ENCODE results near the gene SERPINH1.

GRCh38 chr11:75563978-75564552, 2.0 kb downstream of the SERPINH1 start:
- TF ChIP-seq SUZ12 (IDR thresholded peaks at IDR 0.05; ENCODE audit: extremely low read depth, insufficient read depth, insufficient read length) (no peak), YY1 (IDR thresholded peaks at IDR 0.05; ENCODE audit: insufficient read depth, insufficient read length) (no peak)
